Thymus (tissue), 11 donors: ENCODE results near the gene KLK6. TPM values are rescaled to one million over a fixed set of nuclear protein-coding genes. Genes with fewer than 3 reads are reported as not detected.

ENCODE experiments used
- DNase-seq, 9 donors: peaks; one replicate each; pipeline ENCODE4 v3.0.0-alpha.2; 2013; ENCODE audit warnings: low spot score in 9 of 9, low read depth in 6 of 9, missing footprints in 1 of 9
- H3K27ac ChIP-seq, 2 donors: one replicate each; pipeline ENCODE4 v1.5.1; 2013; ENCODE audit warnings: control low read depth in 1 of 2, low read depth in 1 of 2, low read length in 1 of 2, mild to moderate bottlenecking in 1 of 2, moderate library complexity in 1 of 2
- H3K27me3 ChIP-seq, 2 donors: one replicate each; pipeline ENCODE4 v1.5.1; 2013; ENCODE audit warnings: low read length in 1 of 2; ENCODE audit not compliant: control insufficient read depth in 2 of 2, insufficient read depth in 1 of 2
- H3K36me3 ChIP-seq, 2 donors: one replicate each; pipeline ENCODE4 v1.5.1; 2013; ENCODE audit warnings: low read length in 1 of 2, mild to moderate bottlenecking in 1 of 2, moderate library complexity in 1 of 2; ENCODE audit not compliant: control insufficient read depth in 2 of 2, insufficient read depth in 2 of 2
- H3K4me1 ChIP-seq, 2 donors: one replicate each; pipeline ENCODE4 v1.5.1; 2013; ENCODE audit warnings: low read length in 2 of 2; ENCODE audit not compliant: control insufficient read depth in 2 of 2, insufficient read depth in 2 of 2
- H3K4me3 ChIP-seq, 2 donors: one replicate each; pipeline ENCODE4 v1.5.1; 2013; ENCODE audit warnings: low read length in 2 of 2, control low read depth in 1 of 2, mild to moderate bottlenecking in 1 of 2
- H3K9me3 ChIP-seq, 2 donors: one replicate each; pipeline ENCODE4 v1.5.1; 2013; ENCODE audit warnings: low read length in 1 of 2, mild to moderate bottlenecking in 1 of 2; ENCODE audit not compliant: control insufficient read depth in 2 of 2, insufficient read depth in 1 of 2
- WGBS: extraction: QIAGEN DNeasy Blood & Tissue Kit; methylation state at CpG from one replicate; pipeline ENCODE4 v1.1.7; 2013; 5-methylcytosine and 5-hydroxymethylcytosine counted together
- polyA plus RNA-seq: library from polyadenylated mRNA; stranded (reverse); fragments of 200-250 nt; gene quantifications from one replicate; pipeline ENCODE4 v1.2.3, GENCODE V29; 2013
- total RNA-seq: library from RNA; stranded (reverse); fragments of 120-200 nt; gene quantifications from one replicate; pipeline ENCODE4 v1.2.4, GENCODE V29; 2013
- donor health status: healthy.

KLK6 gene
- total and polyA plus RNA-seq, 2 donors, result 0.24 to 7.0 TPM

DNA sequence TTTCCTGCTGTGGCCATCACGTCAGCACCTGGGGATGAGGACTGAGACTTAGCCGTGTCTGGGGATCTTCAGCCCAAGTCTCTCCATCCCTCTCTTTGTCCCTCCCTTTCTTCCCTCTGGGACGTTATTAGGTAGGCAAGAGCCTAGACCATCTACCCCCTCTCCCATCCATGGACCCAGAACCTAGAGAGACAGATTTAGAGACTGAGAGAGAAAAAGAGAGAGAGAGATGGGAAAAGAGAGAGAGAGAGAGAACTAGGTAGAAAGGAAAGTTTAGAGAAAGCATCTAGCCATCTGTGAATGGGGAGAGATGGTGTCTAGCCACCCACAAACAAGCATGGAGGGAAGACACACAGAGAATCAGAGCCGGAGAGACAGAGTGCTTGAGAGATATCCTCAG, 58.7 kb downstream of the KLK6 start:
- WGBS, result 72% methylated on average over 4 of the region's 4 CpGs
- no peaks in the 10 kb centered on the region for H3K36me3 ChIP-seq
- H3K9me3 ChIP-seq, result no peaks in the 10 kb centered on the region
- H3K27ac ChIP-seq, result no peak overlapping the region
- no peak for DNase-seq
- H3K27me3 ChIP-seq, result peaks cover 18 to 53% of the 10 kb centered on the region in 2 donors
- H3K4me3 ChIP-seq, result no peak overlapping the region
- H3K4me1 ChIP-seq, result no peaks in the 10 kb centered on the region

DNA sequence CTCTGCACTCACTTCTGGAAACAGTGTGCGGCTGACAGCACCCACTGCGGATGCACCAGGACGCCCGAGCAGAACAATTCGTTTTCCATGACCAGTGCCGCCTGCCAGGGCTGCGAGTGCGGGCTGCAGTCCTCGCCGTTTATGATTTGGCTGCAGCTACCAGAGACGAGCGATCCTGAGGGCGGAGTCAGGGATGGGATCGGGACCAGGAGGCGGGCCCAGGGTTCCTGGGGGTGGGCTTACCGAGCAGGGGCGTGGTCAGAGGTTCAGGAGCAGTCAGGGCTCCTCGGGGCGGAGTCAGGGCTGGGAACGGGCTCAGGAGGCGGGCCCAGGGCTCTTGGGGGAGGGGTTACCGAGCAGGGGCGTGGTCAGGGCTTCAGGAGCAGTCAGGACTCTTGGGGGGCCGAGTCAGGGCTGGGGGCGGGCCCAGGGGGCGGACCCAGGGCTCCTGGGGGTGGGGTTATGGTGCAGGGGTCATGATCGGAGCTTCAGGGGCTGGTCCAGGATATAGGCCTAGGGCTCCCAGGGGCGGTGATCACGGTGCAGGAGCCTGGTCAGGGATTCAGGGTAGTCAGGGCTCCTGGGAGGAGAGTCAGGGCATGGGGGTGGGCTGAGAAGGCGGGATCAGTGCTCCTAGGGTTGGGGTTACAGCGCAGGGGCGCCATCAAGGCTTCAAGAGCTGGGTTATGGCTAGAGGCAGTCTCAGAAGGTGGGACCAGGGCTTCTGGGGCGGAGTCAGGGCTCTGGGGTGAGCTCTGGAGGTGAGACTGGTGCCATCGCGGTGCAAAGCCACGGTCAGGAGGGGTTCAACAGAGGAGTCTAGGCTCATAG, 59.9 kb downstream of the KLK6 start:
- Histone ChIP-seq H3K36me3 (no peaks in the 10 kb centered on the region), H3K4me1 (no peaks in the 10 kb centered on the region), H3K27me3 (peaks cover 18 to 53% of the 10 kb centered on the region in 2 donors), H3K4me3 (no peak overlapping the region), H3K9me3 (no peaks in the 10 kb centered on the region), H3K27ac (no peak overlapping the region)
- peak in 1 of 9 donors; percentile 21 for DNase-seq
- 8% methylated on average over 36 of the region's 36 CpGs for WGBS

Other genes with a start within 250 kb of the KLK6 start
- gene SHANK1, start 249.8 kb downstream of the KLK6 start, total RNA-seq, result 1.8 TPM
- gene SHANK1, start 249.8 kb downstream of the KLK6 start, polyA plus RNA-seq, result 0.39 TPM
- gene CLEC11A, start 246.2 kb downstream of the KLK6 start, total RNA-seq, result 10.7 TPM
- 10.5 TPM for gene CLEC11A, start 246.2 kb downstream of the KLK6 start, polyA plus RNA-seq
- gene GPR32, start 199.1 kb downstream of the KLK6 start, total RNA-seq, result not detected
- 0.07 TPM for gene GPR32, start 199.1 kb downstream of the KLK6 start, polyA plus RNA-seq
- not detected for gene ACP4, start 179.2 kb downstream of the KLK6 start, total RNA-seq
- gene ACP4, start 179.2 kb downstream of the KLK6 start, polyA plus RNA-seq, result not detected
- gene KLK1, start 145.8 kb downstream of the KLK6 start, total RNA-seq, result 0.14 TPM
- 1.6 TPM for gene KLK1, start 145.8 kb downstream of the KLK6 start, polyA plus RNA-seq
- gene KLK15, start 136.0 kb downstream of the KLK6 start, total RNA-seq, result not detected
- gene KLK15, start 136.0 kb downstream of the KLK6 start, polyA plus RNA-seq, result 0.11 TPM
- 0.19 TPM for gene KLK3, start 114.7 kb downstream of the KLK6 start, total RNA-seq
- gene KLK3, start 114.7 kb downstream of the KLK6 start, polyA plus RNA-seq, result 0.96 TPM
- gene KLK2, start 96.2 kb downstream of the KLK6 start, total RNA-seq, result under 0.01 TPM
- gene KLK2, start 96.2 kb downstream of the KLK6 start, polyA plus RNA-seq, result 0.50 TPM
- gene KLK4, start 58.2 kb downstream of the KLK6 start, total RNA-seq, result not detected
- 0.39 TPM for gene KLK4, start 58.2 kb downstream of the KLK6 start, polyA plus RNA-seq
- gene KLK5, start 16.6 kb downstream of the KLK6 start, total RNA-seq, result 0.28 TPM
- 1.9 TPM for gene KLK5, start 16.6 kb downstream of the KLK6 start, polyA plus RNA-seq
- 0.52 TPM for gene KLK7, start 14.3 kb upstream of the KLK6 start, total RNA-seq
- 5.0 TPM for gene KLK7, start 14.3 kb upstream of the KLK6 start, polyA plus RNA-seq
- 2.2 TPM for gene KLK8, start 32.0 kb upstream of the KLK6 start, total RNA-seq
- 11.0 TPM for gene KLK8, start 32.0 kb upstream of the KLK6 start, polyA plus RNA-seq
- 0.42 TPM for gene KLK10, start 50.1 kb upstream of the KLK6 start, total RNA-seq
- gene KLK10, start 50.1 kb upstream of the KLK6 start, polyA plus RNA-seq, result 7.2 TPM
- gene KLK11, start 57.0 kb upstream of the KLK6 start, total RNA-seq, result 1.9 TPM
- 17.2 TPM for gene KLK11, start 57.0 kb upstream of the KLK6 start, polyA plus RNA-seq
- gene KLK12, start 65.4 kb upstream of the KLK6 start, total RNA-seq, result 0.61 TPM
- gene KLK12, start 65.4 kb upstream of the KLK6 start, polyA plus RNA-seq, result 3.0 TPM
- gene KLK13, start 95.5 kb upstream of the KLK6 start, total RNA-seq, result 0.19 TPM
- 0.89 TPM for gene KLK13, start 95.5 kb upstream of the KLK6 start, polyA plus RNA-seq
- 0.09 TPM for gene KLK14, start 113.3 kb upstream of the KLK6 start, total RNA-seq
- gene KLK14, start 113.3 kb upstream of the KLK6 start, polyA plus RNA-seq, result 1.2 TPM
- 5.7 TPM for gene CTU1, start 138.8 kb upstream of the KLK6 start, total RNA-seq
- 2.9 TPM for gene CTU1, start 138.8 kb upstream of the KLK6 start, polyA plus RNA-seq
- gene SIGLEC9, start 155.3 kb upstream of the KLK6 start, total RNA-seq, result 1.9 TPM
- 6.8 TPM for gene SIGLEC9, start 155.3 kb upstream of the KLK6 start, polyA plus RNA-seq
- gene SIGLEC7, start 172.7 kb upstream of the KLK6 start, total RNA-seq, result 2.0 TPM
- gene SIGLEC7, start 172.7 kb upstream of the KLK6 start, polyA plus RNA-seq, result 3.6 TPM